Stimulated activated CD8-positive, alpha-beta memory T cell treated with anti-CD3 and anti-CD28 coated beads, Interleukin-4, amount 100 ng/mL, for 24 hours (primary cell): ENCODE results near the gene GNAT2.
A peak's percentile ranks its signal among the peaks of the same experiment; 100 is the strongest.
"Not testable (repeated sequence)": the region's sequence is repeated elsewhere in the genome, so short reads cannot be mapped to it uniquely, and the experiment has no call there.

Experiments used
- DNase-seq: peaks from one replicate; pipeline ENCODE4 v3.0.0-alpha.2; 2020; ENCODE audit warnings: low read depth

The GNAT2 gene

GRCh38 chr1:109619576-109620400 lies at the start of gene GNAT2, which contains the start of gene AMPD2:
GNAT2 (minus strand) TSS chr1:109619616; CDS start chr1:109612870, 6,746 bp downstream.
AMPD2 (plus strand) TSS chr1:109619837; CDS start chr1:109621176, 1,339 bp downstream.
- DNase-seq, result peak; percentile 57

- no peak for DNase-seq
Measured at GRCh38 chr1:109668123-109668775, 48.8 kb upstream of the GNAT2 start.

- DNase-seq, result peak; percentile 78
Measured at GRCh38 chr1:109667452-109668122, 48.2 kb upstream of the GNAT2 start, which contains the start of gene GSTM2. GSTM2 (plus strand) TSS chr1:109668057; CDS start chr1:109668116, 59 bp downstream.

- no peak for DNase-seq
Measured at GRCh38 chr1:109664671-109665070, 45.3 kb upstream of the GNAT2 start.

GRCh38 chr1:109661391-109661790 lies 42.0 kb upstream of the GNAT2 start:
- DNase-seq, result no peak

- not testable (repeated sequence) for DNase-seq
Measured at GRCh38 chr1:109660691-109661026, 41.2 kb upstream of the GNAT2 start.

- DNase-seq, result no peak
Measured at GRCh38 chr1:109659997-109660690, 40.7 kb upstream of the GNAT2 start.

- no peak for DNase-seq
Measured at GRCh38 chr1:109659145-109659544, 39.7 kb upstream of the GNAT2 start.

GRCh38 chr1:109658533-109659042 lies 39.2 kb upstream of the GNAT2 start:
- DNase-seq, result no peak

GRCh38 chr1:109657970-109658369 lies 38.6 kb upstream of the GNAT2 start:
- DNase-seq, result no peak

- DNase-seq, result no peak
Measured at GRCh38 chr1:109657395-109657794, 38.0 kb upstream of the GNAT2 start.

GRCh38 chr1:109655615-109656519 lies 36.5 kb upstream of the GNAT2 start, which contains the start of gene GSTM4:
GSTM4 (plus strand) TSS chr1:109656099; CDS start chr1:109656390, 291 bp downstream.
- DNase-seq, result peak; percentile 65

- DNase-seq, result no peak
Measured at GRCh38 chr1:109654519-109654918, 35.1 kb upstream of the GNAT2 start.

- no peak for DNase-seq
Measured at GRCh38 chr1:109653306-109653705, 33.9 kb upstream of the GNAT2 start.

GRCh38 chr1:109652402-109652801 lies 33.0 kb upstream of the GNAT2 start:
- DNase-seq, result no peak

- no peak for DNase-seq
Measured at GRCh38 chr1:109650609-109651008, 31.2 kb upstream of the GNAT2 start.

- DNase-seq, result no peak
Measured at GRCh38 chr1:109649491-109649914, 30.1 kb upstream of the GNAT2 start.

GRCh38 chr1:109644670-109645069 lies 25.3 kb upstream of the GNAT2 start:
- DNase-seq, result no peak

GRCh38 chr1:109643385-109644230 lies 24.2 kb upstream of the GNAT2 start:
- peak; percentile 88 for DNase-seq

GRCh38 chr1:109642626-109643025 lies 23.2 kb upstream of the GNAT2 start:
- DNase-seq, result no peak
